Erythroblast (primary cell): ENCODE results near the gene TMEM135.

ENCODE experiments used
- GATA1 ChIP-seq: IDR thresholded peaks from 2 replicates; pipeline ENCODE4 v1.6.1; 2011; ENCODE audit warnings: low read depth, mild to moderate bottlenecking, control low read depth, low read length, moderate library complexity
- POLR2A ChIP-seq: IDR thresholded peaks from 2 replicates; pipeline ENCODE4 v1.6.1; 2011; ENCODE audit warnings: mild to moderate bottlenecking, low read length

DNA sequence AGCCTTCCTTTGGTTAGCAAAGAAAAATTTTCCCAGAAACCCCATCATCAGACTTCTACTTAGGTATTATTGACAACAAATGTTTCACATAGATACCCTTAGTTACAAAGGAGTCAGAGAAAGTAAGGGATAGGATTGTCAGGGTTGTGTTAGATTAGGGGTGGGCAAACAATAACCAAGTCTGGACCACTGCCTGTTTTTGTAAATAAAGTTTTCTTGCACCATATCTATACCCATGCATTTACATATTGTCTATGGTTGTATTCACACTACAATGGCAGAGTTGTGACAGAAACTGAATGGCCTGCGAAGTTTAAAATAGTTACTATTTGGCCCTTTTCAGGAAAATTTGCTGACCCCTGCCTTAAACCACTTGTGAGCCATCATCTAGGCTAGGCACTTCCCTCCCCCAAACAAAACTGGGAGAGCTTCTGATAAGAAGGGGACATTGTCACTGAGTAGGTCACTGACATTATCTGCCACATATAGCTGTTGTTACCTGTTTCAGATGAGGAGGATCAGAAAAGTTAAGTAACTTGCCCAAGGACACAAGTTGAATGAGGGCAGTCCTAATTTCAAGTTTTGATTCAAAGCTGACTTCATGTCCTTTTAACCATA lies 40.7 kb upstream of the TMEM135 start:
- no peak for TF ChIP-seq POLR2A
- no peak for TF ChIP-seq GATA1
